HG03159 (cell line): Measurements from ENCODE around the gene ZNF692.

Experiments
- ATAC-seq: cut with Tn5 transposase; IDR thresholded peaks from one replicate; pipeline ENCODE4 v1.9.1; 2021; ENCODE audit warnings: mild to moderate bottlenecking, moderate library complexity; ENCODE audit not compliant: unreplicated experiment

ZNF692 gene

DNA sequence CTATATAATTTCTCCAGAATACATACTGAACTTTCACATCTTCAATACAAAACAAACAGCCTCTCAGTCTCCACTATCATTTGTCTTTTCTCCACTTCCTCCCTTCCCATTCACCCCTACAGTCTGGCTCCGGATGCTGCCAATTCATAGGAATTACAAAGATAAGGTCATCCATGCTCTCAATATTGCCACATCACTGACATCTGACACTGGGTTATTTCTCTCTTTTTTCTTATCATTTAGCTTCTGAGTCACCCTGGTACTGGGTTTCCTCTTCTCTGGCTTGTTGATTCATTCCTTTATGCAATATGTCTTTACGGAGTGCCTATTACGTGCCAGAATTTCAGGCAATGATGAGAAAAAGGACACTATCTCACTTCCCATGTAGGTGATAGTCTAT is 30.0 kb downstream of the ZNF692 start:
- ATAC-seq, result no peak

DNA sequence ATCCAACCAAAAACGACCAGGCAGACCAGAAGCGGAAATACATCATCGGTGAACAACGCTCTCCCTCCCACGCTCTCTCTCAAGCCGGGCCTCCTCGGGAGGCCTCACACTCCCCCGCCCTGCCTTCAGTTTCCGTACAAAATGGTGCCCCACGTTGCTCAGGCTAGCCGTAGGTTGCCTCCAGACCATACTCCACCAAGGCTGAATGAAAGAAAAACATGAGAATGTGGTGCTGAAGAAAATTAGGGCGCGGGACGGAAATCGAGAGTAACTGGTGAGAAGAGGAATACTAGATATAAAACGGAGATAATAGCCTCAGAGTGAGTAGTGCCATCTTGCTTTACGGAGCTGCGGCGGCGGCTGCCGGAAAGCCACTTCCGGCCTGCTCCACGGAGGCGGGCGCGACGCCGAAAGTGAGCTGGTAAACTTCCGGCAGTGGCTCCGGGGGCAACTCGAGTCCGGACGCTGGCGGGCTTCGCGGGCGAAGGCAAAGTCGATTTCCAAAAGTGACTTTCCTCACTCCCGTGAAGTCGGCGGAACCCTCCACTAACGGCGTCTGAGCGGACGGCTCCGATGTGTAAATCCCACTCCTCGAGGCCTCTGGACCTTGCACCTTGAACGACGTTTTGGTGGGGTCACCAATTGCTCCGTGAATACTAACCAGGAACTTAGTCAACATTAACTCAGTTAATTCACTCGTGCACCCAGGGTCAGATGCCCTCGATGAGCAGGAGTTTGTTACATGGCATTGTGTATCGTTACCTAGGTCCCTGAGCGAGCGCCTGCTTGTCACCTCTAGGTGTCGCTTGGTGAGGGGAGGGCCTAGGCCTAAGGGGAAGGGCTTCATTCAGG is 32.8 kb downstream of the ZNF692 start, which contains the start of gene SH3BP5L:
TSS of gene SH3BP5L (minus strand) at position 7 of the 852 bp plus-strand sequence. CDS start 980 bp downstream, outside the sequence.
- ATAC-seq, result peak; percentile 93

DNA sequence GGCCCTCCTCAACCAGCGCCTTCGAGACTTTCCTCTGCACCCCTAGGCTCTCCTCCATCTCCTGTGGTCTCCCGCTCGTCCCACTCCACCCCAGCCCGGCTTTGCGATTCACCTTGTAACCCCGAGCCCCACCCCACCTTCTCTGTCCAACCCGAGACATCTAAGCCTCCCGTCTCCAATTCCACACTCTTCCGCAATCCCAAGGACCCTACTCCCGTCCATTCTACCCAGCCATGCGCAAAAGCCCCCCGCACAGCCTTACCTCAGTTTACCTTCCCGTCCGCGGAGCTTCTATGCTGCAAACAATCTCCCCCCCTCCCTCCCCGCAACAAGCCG is 33.3 kb downstream of the ZNF692 start:
- ATAC-seq, result peak; percentile 3

DNA sequence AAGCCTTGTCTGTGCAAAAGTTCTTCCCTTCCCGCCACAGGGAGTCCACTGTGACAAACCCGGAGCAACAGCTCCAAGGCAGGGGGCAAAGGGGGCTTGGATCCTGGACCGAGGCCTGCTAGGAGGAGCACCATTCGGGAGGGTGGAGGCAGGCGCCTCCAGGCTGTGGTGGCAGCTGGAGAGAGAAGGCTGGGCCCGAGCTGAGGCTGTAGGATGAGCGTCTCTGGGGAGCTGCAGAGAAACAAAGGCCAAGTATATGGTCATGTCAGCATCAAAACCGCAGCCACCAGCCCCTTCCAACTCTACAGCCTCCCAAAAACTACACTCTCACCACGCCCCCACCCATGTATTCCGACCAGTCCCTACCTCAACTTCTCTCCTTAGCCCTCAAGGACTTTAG is 33.7 kb downstream of the ZNF692 start:
- ATAC-seq, result no peak

DNA sequence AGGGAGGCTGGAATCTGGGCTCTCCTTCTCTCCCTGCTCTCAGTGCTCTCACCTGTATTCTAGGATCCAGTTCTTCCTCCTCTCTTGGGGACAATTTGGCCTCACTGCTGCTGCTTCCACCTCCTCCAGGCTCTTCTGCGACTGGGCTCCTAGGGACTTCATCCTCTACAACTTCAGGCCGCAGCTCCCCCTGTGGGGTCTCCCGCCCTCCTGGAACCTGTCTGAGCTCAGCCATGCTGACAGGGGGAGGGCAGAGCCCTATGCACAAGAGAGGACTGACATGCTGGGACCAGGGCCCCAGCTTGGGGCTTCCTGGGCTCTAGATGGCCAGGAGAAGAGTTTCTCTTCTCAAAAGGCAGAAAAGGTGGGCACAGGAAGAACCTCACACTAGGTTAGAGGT is 34.2 kb downstream of the ZNF692 start:
- no peak for ATAC-seq

DNA sequence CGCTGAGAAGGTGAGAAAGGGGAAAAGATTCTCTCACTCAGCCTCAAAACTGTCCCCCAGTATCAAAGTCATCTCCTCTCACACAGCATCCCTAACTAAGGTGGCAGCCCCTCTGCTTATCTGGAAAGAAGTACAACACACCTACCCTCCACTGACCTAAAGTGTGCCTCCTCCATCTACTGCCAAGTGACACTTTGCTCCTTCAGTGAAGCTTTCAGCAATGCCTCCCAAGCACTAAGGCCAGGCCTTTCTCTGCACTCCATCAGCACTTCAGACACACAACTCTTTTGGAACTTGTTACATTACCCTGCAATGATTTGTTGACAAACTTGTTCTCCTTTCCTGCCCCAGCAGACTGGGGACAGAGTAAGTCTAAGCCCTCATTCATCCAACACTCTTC is 34.6 kb downstream of the ZNF692 start:
- no peak for ATAC-seq

DNA sequence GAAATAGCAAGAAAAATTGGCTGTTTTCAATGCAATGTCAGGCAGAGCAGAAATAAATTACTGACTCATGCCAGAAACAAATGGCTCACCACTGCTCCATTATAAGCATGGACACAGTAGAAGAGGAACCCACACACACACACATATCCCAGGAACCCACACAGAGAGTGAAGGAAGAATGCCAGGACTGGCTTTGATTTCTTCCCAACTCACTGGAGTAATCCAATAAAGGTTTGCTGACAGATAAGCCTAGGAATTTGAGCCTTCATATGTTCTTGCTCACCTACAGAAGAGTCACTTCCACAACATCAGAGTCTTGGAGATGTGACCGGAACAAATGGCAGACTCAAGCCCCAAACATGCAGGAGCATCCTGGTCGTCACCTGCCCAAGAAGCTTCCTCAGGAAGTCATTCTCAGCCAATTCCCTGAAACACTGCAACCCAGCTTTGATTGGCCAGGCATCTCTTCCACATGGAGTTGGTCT is 35.3 kb downstream of the ZNF692 start:
- ATAC-seq, result no peak

- peak; percentile 23 for ATAC-seq
These were observed 36.5 kb downstream of the ZNF692 start for GRCh38 chr1:248822148-248823032.

GRCh38 chr1:248821641-248822040 is 37.2 kb downstream of the ZNF692 start:
- no peak for ATAC-seq

DNA sequence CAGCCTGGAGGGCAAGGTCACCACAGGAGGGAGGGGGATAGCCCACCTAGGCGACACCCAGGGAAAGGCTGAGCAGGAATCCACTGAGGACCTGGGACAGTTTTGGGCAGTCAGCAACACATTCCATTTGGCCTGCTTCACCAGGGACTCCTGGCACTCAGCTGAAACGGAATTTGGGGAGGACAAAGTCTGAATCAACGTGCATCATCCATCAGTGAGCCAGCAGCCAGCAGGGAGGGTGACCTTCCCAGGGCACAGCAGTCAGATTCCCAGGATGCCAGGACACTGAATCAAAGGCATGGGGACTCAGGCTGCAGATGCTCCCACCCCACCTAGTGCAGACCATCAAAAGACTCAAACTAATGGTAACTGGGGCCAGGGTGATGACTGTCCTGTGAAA is 37.8 kb downstream of the ZNF692 start:
- ATAC-seq, result no peak

DNA sequence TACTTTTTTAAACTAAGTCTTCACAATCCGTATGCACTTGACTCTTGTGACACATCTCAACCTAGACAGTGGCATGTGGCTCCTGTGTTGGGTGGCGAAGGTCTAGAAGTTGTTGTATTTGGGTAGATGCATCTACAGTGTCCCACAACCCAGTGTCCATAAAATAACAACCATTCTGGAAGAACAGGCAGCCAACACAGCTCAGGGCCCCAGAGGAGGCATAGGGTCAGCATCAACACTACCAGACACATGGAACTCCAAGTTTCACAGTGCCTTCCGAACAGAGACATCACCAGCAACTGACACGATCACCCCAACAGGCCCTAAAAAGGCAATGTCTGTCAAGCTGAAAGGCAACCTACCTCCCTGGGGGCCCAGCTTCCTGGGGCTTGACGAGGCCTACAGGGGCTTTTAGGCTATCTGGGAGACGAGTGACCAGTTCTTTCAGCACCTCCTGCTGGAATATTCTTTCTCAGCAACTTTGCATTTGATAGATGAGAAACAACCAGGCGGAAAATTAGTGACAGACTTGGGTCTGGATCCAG is 38.8 kb downstream of the ZNF692 start:
- ATAC-seq, result no peak

DNA sequence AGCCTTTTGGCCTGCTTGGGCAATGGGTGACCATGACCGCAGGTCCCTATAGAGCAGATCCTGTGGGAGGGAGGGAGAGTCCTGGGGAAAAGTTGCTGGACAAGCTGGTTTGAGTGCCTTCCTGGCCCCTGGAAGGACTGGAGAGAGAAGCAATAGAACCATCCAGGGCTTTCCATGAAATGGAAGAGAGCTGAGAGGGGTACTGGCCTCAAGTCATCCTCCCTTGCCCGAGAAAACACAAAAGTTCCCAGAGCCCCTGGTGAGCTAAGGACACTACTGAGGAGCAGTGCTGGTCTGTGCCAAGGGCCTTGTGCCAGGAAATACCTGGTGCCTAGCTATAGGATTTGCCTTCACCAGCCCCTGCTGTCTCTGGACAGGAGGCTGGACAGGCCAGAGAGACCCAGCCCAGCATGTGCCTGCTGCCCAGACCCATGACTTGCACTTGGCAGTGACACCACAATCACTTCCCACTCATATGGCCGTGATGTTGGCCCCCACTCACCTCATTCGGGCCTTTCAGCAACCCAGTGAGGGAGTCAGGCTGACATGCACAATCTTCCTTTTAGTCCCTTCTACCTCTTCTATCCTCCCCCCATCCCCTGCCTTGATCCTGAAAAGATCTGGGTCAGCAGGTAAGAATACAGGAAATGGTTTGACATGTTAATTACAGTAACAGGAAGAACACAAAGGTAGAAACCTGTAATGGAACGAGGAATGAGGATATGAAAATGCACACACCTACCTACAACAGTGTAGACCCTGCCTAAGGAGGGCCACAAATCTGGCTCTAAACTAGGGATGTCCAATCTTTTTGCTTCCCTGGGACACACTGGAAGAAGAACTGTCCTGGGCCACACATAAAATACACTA is 40.1 kb downstream of the ZNF692 start:
- no peak for ATAC-seq

GRCh38 chr1:248817065-248817464 is 41.8 kb downstream of the ZNF692 start:
- no peak for ATAC-seq

- no peak for ATAC-seq
These were observed 42.6 kb downstream of the ZNF692 start for GRCh38 chr1:248816042-248816851.

DNA sequence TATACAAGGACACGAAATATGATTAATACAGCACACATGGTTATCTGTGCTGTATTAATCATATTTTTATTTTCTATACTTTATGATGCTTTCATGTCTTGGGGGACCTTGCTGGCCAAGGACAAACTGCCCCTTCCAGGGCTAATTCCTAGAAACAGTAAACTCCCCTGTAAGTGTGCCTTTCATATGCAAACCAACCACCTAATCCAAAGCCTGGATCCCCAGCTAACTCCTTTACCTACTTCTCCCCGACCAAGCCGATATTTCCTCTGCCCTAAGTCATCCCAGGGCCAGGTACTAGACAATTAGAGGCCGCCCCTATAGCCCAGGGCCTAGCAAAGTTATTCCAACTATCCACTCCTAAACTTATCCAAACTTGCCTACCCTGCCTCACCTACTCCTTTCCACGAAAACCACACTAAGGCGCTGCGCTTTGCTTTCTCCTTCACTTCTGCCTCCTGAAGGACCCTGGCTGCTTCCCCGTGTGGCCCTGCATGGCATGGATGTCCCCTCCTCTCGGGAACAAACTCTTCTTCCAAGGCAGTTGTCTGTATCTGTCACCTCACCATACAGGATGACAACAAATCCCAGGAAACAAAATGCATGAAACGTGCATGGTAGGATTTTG is 43.4 kb downstream of the ZNF692 start:
- ATAC-seq, result no peak

DNA sequence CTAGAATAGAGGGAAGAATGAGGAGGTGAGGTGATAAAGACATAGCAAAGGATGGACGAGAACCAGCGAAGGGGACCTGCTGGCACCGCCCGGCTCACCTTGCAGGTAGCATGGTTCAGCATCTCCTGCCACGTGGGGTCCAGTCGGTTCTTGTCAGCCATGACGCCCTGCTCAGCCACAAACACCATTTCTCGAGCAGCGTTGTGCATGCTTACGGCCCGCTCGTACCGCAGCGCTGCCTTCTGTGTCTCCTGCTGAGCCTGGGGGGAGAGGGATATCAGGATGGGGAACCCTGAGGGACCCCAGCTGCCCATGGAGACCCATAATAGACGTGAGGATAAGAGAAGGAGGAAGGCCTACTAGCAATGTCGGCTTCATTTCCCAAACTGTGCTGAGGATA is 44.5 kb downstream of the ZNF692 start:
- no peak for ATAC-seq

DNA sequence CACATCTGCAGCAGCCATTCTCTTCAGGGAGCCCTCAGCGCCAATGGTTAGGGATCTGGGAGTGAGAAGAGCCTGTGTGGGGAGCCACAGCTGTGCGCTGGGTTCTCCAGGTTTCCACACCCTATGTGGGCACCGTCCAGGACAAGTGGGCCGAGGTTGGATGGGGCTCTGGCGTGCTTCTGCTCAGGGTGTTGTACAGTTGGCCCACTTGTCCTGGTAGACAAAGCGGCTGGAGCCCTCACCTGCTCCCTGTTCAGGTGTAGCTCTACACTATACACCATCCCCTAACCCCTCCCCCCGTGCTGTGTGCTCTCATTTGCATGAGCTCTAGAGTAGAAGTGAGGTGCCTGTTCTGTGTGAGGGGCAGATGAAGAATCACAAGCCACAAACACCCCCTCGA is 45.3 kb downstream of the ZNF692 start:
- no peak for ATAC-seq

DNA sequence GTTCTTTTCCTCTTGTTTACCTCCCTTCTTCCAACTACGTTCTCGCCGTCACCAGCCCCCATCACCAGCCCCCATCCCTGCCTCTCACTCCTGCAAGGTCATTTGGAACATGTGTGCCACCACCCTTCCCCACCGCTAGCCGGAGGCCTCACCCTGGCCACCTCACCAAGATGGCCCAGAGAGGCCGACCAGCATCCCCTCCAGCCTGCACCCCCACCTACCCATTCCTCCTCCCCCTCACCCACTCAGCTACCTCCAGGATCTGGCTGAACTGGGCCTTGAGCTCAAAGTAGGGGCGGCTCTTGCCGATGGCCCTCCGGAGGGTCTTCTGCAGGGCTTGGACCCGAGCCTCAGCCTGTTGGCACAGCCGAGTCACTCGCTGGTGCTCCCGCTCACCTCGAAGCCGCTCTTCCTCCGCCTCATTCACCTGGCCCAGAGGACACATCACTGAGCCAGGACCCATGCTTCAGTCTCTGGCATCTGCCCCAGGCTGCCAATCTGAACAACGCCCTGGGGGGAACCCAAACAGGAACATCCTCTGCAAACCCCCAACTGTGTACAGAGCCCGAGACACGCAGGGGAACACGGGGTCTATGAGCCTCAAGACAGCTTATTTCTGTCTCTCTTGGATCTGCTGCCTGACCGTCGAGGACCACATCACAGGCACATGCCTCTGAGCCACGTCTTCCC is 46.0 kb downstream of the ZNF692 start:
- ATAC-seq, result no peak
